ENCODE measurements around the gene PMVK. TPM values are rescaled to one million over a fixed set of nuclear protein-coding genes. Genes with fewer than 3 reads are reported as not detected.

PMVK gene
- total RNA-seq, 1 donor from 2014 or later, result 29.5 TPM

DNA sequence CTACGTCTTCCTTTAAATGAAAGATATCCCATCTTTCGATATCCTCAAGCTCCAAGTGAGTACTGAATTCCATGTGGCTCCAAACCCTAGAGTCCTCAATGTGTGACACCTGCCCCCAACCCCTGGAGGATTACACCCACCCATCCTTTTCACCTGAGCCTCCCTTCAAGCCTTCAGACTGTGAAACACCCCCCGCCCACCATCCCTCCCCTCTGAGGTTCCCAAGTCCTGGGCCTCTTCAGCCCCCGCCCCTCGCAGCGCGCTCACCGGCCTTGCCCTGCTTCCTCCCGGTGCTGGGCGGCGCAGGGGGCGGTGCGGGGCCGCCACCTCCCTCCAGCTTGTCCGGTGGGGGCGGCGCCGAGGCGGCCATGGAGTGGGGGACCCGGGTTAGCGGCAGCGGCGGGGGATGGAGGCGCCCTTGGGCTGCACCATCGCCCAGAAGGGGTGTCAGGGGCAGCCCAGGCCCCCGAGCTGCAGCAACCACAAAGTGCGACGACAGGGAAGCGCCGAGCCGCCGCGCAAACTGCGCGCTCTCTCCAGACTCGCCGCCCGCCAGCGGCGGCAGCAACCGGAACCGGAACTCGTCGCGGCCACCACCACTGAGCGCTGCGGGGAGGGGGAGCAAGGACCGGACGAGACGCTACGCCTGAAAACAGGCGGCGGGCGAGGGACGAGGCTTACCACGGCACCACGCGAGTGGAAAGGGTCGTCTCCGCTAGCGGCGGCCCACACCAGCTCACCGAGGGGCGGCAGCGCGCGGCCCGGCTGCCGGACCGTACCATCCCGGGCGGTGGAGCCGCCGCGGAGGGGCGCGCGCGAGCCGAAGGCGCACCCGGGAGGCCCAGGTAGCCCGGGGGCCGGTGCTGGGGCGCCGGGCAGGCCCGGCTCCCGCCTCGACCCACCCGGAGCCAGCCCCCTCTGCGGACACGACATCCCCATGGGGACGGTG lies 25.0 kb upstream of the PMVK start, which contains the start of gene PYGO2:
PYGO2 (minus strand) TSS at position 576 of the 949 bp plus-strand sequence; CDS start at position 370, 206 bp downstream.
- Mint-ChIP-seq H3K4me3 (ENCODE audit: unreplicated experiment) (peak within 1 kb of the TSS; percentile 84), H3K36me3 (ENCODE audit: unreplicated experiment) (peaks cover 16% of the 10 kb centered on the region), H3K4me1 (ENCODE audit: unreplicated experiment) (peaks cover 40% of the 10 kb centered on the region), H3K27ac (ENCODE audit: unreplicated experiment) (peak within 1 kb of the TSS; percentile 91), H3K9me3 (ENCODE audit: unreplicated experiment) (no peaks in the 10 kb centered on the region), H3K27me3 (ENCODE audit: unreplicated experiment) (no peaks in the 10 kb centered on the region)
- TF ChIP-seq, protein P1, sequence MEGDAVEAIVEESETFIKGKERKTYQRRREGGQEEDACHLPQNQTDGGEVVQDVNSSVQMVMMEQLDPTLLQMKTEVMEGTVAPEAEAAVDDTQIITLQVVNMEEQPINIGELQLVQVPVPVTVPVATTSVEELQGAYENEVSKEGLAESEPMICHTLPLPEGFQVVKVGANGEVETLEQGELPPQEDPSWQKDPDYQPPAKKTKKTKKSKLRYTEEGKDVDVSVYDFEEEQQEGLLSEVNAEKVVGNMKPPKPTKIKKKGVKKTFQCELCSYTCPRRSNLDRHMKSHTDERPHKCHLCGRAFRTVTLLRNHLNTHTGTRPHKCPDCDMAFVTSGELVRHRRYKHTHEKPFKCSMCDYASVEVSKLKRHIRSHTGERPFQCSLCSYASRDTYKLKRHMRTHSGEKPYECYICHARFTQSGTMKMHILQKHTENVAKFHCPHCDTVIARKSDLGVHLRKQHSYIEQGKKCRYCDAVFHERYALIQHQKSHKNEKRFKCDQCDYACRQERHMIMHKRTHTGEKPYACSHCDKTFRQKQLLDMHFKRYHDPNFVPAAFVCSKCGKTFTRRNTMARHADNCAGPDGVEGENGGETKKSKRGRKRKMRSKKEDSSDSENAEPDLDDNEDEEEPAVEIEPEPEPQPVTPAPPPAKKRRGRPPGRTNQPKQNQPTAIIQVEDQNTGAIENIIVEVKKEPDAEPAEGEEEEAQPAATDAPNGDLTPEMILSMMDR (IDR thresholded peaks at IDR 0.05), result peak; percentile 77
- peak; percentile 93 for DNase-seq (ENCODE audit: extremely low spot score, unreplicated experiment)

DNA sequence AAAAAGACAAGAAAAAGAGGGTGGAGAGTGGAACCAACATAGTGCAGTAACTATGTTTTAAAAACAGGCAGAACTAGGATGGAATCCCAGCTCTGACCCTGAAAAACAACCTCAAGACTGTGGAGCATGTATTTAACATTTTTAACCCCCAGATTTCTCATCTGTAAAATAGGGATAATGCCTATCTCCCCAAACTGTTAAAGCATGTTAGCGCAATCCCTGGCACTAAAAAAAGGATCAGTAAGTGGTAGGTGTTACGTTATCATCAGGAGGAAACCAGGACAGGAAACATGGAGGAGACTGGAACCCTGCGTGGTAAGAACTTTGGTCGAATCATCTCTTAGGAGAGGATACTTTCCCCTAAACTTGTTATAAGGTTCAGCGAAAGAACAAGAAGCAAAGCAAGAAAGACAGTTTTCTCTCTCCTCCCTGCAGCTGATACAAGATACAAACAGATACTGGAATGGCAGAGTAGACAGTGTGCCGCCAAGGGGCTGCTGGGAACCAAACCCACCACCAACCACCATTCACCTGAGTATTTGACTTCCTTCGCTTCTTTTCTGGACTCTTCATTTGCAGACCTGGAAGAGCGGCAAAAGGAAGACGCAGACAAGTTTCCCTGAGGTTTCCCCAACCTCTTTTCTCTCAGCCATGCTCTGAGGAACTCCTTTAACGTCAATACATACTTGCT lies 24.1 kb upstream of the PMVK start:
- Mint-ChIP-seq H3K27me3 (ENCODE audit: unreplicated experiment) (no peaks in the 10 kb centered on the region), H3K4me1 (ENCODE audit: unreplicated experiment) (peaks cover 45% of the 10 kb centered on the region), H3K27ac (ENCODE audit: unreplicated experiment) (peak overlapping the region; percentile 46), H3K9me3 (ENCODE audit: unreplicated experiment) (no peaks in the 10 kb centered on the region), H3K4me3 (ENCODE audit: unreplicated experiment) (peak overlapping the region; percentile 84), H3K36me3 (ENCODE audit: unreplicated experiment) (peaks cover 14% of the 10 kb centered on the region)
- TF ChIP-seq, protein P1 (IDR thresholded peaks at IDR 0.05), result no peak
- no peak for DNase-seq (ENCODE audit: extremely low spot score, unreplicated experiment)

DNA sequence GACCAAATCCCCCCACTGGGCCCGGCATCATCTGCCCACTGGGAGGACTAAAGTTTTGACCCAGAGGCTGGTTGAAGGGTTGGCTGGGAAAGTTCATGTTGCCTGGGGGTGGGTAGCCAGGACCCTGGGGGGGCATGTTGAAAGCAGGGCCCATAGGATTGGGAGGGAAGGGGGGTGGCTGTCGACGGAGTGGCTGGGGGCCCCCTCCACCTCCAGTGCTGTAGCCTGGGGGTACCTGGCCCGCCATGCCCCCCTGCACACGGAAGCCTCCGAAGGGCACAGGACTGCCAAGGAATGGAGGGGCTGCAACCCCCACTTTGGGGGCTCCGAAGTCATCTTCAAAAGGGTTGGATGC lies 22.9 kb upstream of the PMVK start:
- peaks cover 7% of the 10 kb centered on the region for H3K36me3 Mint-ChIP-seq (ENCODE audit: unreplicated experiment)
- H3K4me1 Mint-ChIP-seq (ENCODE audit: unreplicated experiment), result peaks cover 51% of the 10 kb centered on the region
- no peaks in the 10 kb centered on the region for H3K9me3 Mint-ChIP-seq (ENCODE audit: unreplicated experiment)
- no peak overlapping the region for H3K4me3 Mint-ChIP-seq (ENCODE audit: unreplicated experiment)
- DNase-seq (ENCODE audit: extremely low spot score, unreplicated experiment), result no peak
- TF ChIP-seq, protein P1 (IDR thresholded peaks at IDR 0.05), result no peak
- no peak overlapping the region for H3K27ac Mint-ChIP-seq (ENCODE audit: unreplicated experiment)
- no peaks in the 10 kb centered on the region for H3K27me3 Mint-ChIP-seq (ENCODE audit: unreplicated experiment)

DNA sequence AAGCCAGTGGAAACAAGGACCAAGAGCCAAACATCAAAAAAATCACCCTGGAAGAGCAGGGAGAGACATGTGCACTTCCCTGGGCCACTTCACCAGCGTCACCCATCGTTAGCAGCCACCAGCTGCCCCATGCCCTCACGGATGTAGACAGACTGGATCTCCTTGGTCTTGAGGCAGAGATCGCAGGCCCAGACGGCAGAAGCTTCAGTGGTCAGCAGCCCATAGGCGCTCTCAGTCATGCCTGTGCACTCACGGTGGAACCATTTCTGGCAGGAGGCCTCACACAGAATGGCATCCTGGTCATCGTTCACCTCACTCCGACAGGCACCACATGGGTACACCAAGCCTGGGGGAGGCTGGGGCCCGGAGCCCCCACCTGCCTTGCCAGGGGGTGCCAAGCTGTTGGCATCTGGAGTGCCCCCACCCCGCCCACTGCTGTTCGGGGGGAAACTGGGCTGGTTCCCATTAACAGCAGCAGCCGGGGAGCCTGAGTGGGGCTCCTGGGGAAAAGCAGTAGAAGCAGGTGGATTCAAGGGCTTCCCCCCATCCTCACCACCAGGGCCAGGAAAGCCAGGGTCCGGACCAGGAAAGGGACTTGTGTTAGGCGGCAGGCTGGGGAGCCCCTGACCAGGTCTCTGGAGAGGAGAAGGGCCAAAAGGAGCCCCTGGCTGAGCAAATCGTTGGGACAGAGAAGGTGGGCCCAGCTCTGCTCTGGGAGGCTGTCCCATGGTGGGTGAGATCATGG lies 22.3 kb upstream of the PMVK start:
- Mint-ChIP-seq H3K27ac (ENCODE audit: unreplicated experiment) (no peak overlapping the region), H3K9me3 (ENCODE audit: unreplicated experiment) (no peaks in the 10 kb centered on the region), H3K4me1 (ENCODE audit: unreplicated experiment) (peaks cover 54% of the 10 kb centered on the region), H3K27me3 (ENCODE audit: unreplicated experiment) (no peaks in the 10 kb centered on the region), H3K36me3 (ENCODE audit: unreplicated experiment) (peaks cover 5% of the 10 kb centered on the region), H3K4me3 (ENCODE audit: unreplicated experiment) (no peak overlapping the region)
- TF ChIP-seq, protein P1 (IDR thresholded peaks at IDR 0.05), result no peak
- DNase-seq (ENCODE audit: extremely low spot score, unreplicated experiment), result no peak
